HG02943 (cell line): Measurements from ENCODE around the gene ERLIN1.
"Not testable (repeated sequence)": the region's sequence is repeated elsewhere in the genome, so short reads cannot be mapped to it uniquely, and the experiment has no call there.

Source experiments
- ATAC-seq: cut with Tn5 transposase; IDR thresholded peaks from one replicate; pipeline ENCODE4 v1.9.1; 2021; ENCODE audit warnings: mild to moderate bottlenecking, low read depth, moderate library complexity; ENCODE audit not compliant: unreplicated experiment

ERLIN1 gene

GRCh38 chr10:100138921-100139496 lies 46.8 kb downstream of the ERLIN1 start:
- ATAC-seq, result no peak

GRCh38 chr10:100135486-100135885 lies 50.3 kb downstream of the ERLIN1 start:
- no peak for ATAC-seq

- ATAC-seq, result no peak
Measured at GRCh38 chr10:100133801-100134200, 52.0 kb downstream of the ERLIN1 start.

- no peak for ATAC-seq
Measured at GRCh38 chr10:100132427-100132826, 53.4 kb downstream of the ERLIN1 start.

GRCh38 chr10:100131571-100131970 lies 54.3 kb downstream of the ERLIN1 start:
- ATAC-seq, result no peak

GRCh38 chr10:100130831-100131230 lies 55.0 kb downstream of the ERLIN1 start:
- no peak for ATAC-seq

GRCh38 chr10:100129424-100129823 lies 56.4 kb downstream of the ERLIN1 start:
- no peak for ATAC-seq

- ATAC-seq, result no peak
Measured at GRCh38 chr10:100128951-100129350, 56.9 kb downstream of the ERLIN1 start.

- ATAC-seq, result not testable (repeated sequence)
Measured at GRCh38 chr10:100125335-100125734, 60.5 kb downstream of the ERLIN1 start.

GRCh38 chr10:100124097-100124496 lies 61.7 kb downstream of the ERLIN1 start:
- ATAC-seq, result no peak

- ATAC-seq, result no peak
Measured at GRCh38 chr10:100122780-100123179, 63.0 kb downstream of the ERLIN1 start.

GRCh38 chr10:100120550-100120949 lies 65.3 kb downstream of the ERLIN1 start:
- ATAC-seq, result no peak

- ATAC-seq, result no peak
Measured at GRCh38 chr10:100119726-100120125, 66.1 kb downstream of the ERLIN1 start.

- ATAC-seq, result no peak
Measured at GRCh38 chr10:100114976-100115770, 70.7 kb downstream of the ERLIN1 start.

- ATAC-seq, result no peak
Measured at GRCh38 chr10:100114460-100114859, 71.4 kb downstream of the ERLIN1 start.

GRCh38 chr10:100109670-100110069 lies 76.2 kb downstream of the ERLIN1 start:
- no peak for ATAC-seq

- ATAC-seq, result no peak
Measured at GRCh38 chr10:100106865-100107264, 79.0 kb downstream of the ERLIN1 start.

GRCh38 chr10:100104300-100104699 lies 81.5 kb downstream of the ERLIN1 start:
- no peak for ATAC-seq

GRCh38 chr10:100103581-100103980 lies 82.2 kb downstream of the ERLIN1 start:
- ATAC-seq, result no peak

- no peak for ATAC-seq
Measured at GRCh38 chr10:100101192-100102076, 84.4 kb downstream of the ERLIN1 start.

- ATAC-seq, result no peak
Measured at GRCh38 chr10:100100651-100101184, 85.1 kb downstream of the ERLIN1 start.
